Stomach (tissue), 4 donors: ENCODE data around the gene OS9.

ENCODE experiments used
- CTCF ChIP-seq, 7 experiments: fragments of 450-650 bp in 4 of 7; fragments of 200-600 bp in 3 of 7; sonication (generic) in 3 of 7; IDR thresholded peaks; one replicate each; pipeline ENCODE4 v1.5.1; 2016 to 2019; ENCODE audit warnings: antibody characterized with exemption in 7 of 7, control low read depth in 2 of 7, mild to moderate bottlenecking in 1 of 7
- POLR2A ChIP-seq, 4 donors: fragments of 450-650 bp; IDR thresholded peaks; one replicate each; pipeline ENCODE4 v1.6.1; 2016; ENCODE audit warnings: antibody characterized with exemption in 4 of 4, control low read depth in 2 of 4, mild to moderate bottlenecking in 1 of 4, moderate library complexity in 1 of 4

GRCh38 chr12:57764662-57765002, 70.7 kb downstream of the OS9 start:
- no peak for TF ChIP-seq CTCF (IDR thresholded peaks at IDR 0.05)
- TF ChIP-seq POLR2A (IDR thresholded peaks at IDR 0.05), result no peak
